Brain pericyte (primary cell): Measurements from ENCODE around the gene SIRPA.
"Not testable (repeated sequence)": the region's sequence is repeated elsewhere in the genome, so short reads cannot be mapped to it uniquely, and the experiment has no call there.

Experiments
- DNase-seq: peaks from one replicate; pipeline ENCODE4 v3.0.0-alpha.2; 2012; ENCODE audit warnings: low read depth, low spot score

Gene SIRPA

GRCh38 chr20:1906361-1907051 is 11.3 kb downstream of the SIRPA start:
- no peak for DNase-seq

- no peak for DNase-seq
Observed at GRCh38 chr20:1907586-1907985, 12.4 kb downstream of the SIRPA start.

- no peak for DNase-seq
Observed at GRCh38 chr20:1908191-1908590, 13.0 kb downstream of the SIRPA start.

DNA sequence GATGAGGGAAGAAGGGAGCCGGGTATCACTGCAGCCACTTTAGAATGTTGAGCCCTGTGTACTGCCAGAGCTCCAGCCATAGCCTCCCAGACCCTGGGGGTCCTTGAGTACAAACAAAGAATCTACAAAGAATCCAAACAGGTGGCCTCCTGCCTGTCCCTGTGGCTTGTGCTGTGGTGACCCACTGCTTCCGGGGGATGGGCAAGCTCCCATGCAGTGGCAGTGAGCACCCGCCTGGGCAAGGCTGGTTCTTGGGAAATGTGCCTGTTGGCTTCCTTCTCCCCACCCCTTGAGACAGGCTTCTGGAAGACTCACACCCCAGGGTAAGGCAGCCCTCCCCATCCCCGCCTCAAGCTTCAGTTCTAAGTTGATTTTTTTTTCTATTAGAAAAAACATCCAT is 13.9 kb downstream of the SIRPA start:
- no peak for DNase-seq

- DNase-seq, result no peak
Observed at GRCh38 chr20:1911536-1911935, 16.3 kb downstream of the SIRPA start.

GRCh38 chr20:1912053-1912452 is 16.8 kb downstream of the SIRPA start:
- no peak for DNase-seq

GRCh38 chr20:1912646-1913045 is 17.4 kb downstream of the SIRPA start:
- DNase-seq, result no peak

DNA sequence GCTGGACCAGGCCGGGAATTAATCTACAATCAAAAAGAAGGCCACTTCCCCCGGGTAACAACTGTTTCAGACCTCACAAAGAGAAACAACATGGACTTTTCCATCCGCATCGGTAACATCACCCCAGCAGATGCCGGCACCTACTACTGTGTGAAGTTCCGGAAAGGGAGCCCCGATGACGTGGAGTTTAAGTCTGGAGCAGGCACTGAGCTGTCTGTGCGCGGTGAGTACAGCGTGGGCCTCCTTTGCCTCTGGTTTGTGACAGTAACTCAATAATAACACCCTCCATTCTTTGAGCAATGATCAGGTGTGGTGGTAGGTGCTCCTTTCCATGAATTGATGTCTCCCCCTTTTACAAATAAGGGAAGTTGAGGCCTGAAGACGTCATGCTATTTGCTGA is 20.0 kb downstream of the SIRPA start:
- not testable (repeated sequence) for DNase-seq

DNA sequence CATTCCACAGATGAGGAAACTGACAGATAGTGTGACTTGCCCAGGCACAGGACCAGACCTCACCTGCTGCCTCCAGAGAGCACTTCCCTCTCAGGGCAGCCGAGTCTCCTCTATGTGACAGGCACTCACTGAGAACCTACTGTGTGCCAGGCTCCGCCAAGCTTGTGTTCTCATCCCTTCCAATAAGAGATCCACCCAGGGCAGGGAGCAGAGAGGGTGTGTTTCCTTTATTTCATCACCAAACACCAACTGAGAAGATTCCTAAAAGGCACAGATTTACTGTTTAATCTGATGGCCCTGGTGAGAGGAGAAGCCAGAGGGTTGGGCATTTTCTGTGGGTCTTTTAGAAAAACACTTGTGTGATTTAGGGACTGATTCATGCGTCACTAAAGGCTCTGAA is 20.5 kb downstream of the SIRPA start:
- no peak for DNase-seq

- DNase-seq, result no peak
Observed at GRCh38 chr20:1917786-1918185, 22.6 kb downstream of the SIRPA start.

- no peak for DNase-seq
Observed at GRCh38 chr20:1918491-1919165, 23.4 kb downstream of the SIRPA start.

- DNase-seq, result no peak
Observed at GRCh38 chr20:1920252-1920651, 25.0 kb downstream of the SIRPA start.

- no peak for DNase-seq
Observed at GRCh38 chr20:1920826-1921225, 25.6 kb downstream of the SIRPA start.

DNA sequence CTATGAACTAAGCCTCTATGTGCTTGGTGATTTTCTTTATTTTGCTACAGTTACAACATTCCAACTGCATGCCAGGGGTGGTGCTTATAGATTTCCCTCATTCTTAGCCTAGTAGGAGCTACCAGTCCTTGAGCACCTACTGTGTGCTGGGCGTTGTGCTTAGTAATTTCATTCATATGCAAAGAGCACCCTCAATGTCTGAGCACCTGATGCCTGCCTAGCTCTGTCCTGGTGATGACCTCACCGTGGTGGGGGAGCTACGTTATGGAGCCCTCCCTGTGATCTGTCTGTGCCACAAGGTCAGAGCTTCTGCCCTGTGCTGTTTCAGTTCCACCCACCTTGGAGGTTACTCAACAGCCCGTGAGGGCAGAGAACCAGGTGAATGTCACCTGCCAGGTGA is 26.8 kb downstream of the SIRPA start:
- DNase-seq, result not testable (repeated sequence)

- no peak for DNase-seq
Observed at GRCh38 chr20:1922786-1923185, 27.6 kb downstream of the SIRPA start.

GRCh38 chr20:1924910-1925861 is 30.0 kb downstream of the SIRPA start:
- DNase-seq, result no peak

DNA sequence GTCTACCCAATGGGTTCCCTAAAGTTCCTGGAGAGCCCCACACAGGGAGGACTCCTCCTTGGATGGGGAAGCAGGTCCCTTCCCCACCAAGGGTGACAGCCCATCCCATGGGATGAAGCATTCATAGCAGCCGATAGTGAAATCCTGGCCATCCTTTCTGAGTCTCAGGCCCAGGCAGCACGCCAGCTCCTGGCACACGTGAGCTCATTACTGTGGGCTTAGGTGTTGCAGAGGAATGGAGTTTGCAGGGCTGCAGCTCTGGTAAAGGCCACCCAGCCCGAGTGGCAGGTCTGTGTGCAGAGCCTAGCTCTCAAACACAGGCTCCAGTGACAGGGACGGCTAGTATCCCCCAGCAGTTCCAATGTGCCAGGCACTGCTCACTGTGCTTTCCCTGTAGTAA is 31.0 kb downstream of the SIRPA start:
- DNase-seq, result no peak

DNA sequence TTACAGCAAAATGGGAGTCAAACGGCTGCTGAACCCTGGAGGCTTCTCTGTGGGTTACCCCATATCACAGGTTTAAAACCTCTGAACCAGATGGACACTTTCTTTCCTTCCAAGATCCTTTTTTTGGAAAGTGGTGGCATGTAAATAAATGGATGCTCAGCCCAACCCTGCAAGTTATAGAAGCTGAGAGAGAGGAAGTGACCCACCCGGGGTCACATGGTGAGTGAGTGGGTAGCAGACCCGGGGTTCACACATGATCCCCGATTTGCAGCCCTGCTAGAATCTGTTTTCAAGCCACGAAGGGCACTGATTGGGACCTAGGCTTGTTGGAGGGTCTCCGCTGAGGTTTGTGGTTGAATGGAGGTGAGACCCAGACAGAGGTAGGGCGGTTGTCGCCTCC is 32.0 kb downstream of the SIRPA start:
- no peak for DNase-seq

DNA sequence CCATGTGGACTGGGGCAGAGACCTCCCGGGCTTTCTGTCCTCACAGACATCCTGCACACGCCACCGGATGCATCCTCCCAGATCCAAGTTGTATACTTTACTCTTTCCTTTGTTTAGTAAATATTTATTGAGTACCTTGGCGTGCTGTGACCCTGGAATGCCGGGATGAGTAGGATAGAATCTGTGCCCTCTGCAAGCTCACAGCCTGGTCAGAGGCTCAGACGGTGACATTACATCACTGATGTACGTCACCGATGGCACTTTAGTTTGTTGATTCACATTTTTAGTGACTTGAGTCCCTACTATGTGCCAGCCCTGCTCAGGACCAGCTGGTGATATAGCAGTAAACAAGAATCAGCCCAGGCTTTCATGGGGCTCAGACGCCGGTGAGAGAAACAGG is 32.9 kb downstream of the SIRPA start:
- no peak for DNase-seq

- no peak for DNase-seq
Observed at GRCh38 chr20:1928782-1929181, 33.6 kb downstream of the SIRPA start.

DNA sequence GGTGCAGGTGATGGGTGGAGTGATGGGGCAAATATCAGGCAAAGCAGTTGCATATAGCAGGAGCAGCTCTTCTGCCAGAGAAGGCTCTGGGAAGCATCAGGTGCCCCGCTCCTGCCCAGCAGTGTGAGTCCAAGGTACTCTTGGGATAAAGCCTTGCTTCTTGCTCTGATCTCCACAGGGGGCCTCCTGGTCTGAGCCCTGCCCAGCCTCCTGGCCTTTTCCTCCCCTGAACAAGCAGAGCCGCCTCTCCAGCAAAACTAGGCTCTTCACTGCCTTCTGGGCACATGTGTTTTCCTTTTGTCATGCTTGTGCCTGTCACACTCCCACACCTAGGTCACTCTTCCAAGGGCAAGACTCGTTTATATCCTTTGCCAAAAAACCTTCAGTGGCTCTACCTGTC is 34.3 kb downstream of the SIRPA start:
- no peak for DNase-seq

DNA sequence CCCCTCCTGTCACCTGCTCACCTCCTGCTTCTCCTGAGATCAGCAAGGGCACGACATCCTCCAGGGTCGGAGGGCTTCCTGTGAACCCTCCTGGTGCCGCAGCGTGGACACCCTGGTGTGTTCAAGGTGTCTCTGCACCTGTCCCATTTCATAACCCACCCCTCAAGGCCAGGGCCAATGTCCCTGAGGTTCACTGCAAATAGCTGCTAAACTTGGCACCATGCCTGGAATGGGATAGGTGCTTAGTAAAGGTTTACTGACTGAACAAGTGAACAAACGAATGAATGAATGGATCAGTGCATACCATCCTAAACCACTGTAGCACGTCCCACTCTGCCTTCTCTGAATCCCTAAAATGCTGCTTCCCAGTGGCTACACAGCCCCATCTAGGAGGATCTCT is 35.0 kb downstream of the SIRPA start:
- no peak for DNase-seq
